Calu3 (cell line): Measurements from ENCODE around the gene WDR46. TPM values are rescaled to one million over a fixed set of nuclear protein-coding genes. Genes with fewer than 3 reads are reported as not detected.

Experiments used
- BruUV-seq: library from RNA; stranded (reverse); fragments of 400-500 nt; replicated peaks from 2 replicates; lab custom pipeline; 2021; lab: Mats Ljungman, UMichigan
- CTCF ChIA-PET: fragments of 300-600 bp; sonication (Branson Sonifier 250); formaldehyde crosslinking; loops from one replicate; lab custom pipeline; 2022; ENCODE audit warnings: antibody characterized with exemption; lab: Charles Lee
- DNase-seq: peaks from one replicate; pipeline ENCODE4 v3.0.0; 2022
- H3K27ac Mint-ChIP-seq: one replicate; pipeline ENCODE4 v1.8.0; 2022; ENCODE audit warnings: mixed read lengths; ENCODE audit not compliant: unreplicated experiment
- H3K27me3 Mint-ChIP-seq: one replicate; pipeline ENCODE4 v1.8.0; 2022; ENCODE audit warnings: mixed read lengths; ENCODE audit not compliant: unreplicated experiment
- H3K36me3 Mint-ChIP-seq: one replicate; pipeline ENCODE4 v1.8.0; 2022; ENCODE audit warnings: mild to moderate bottlenecking, moderate library complexity, mixed read lengths; ENCODE audit not compliant: insufficient read depth, unreplicated experiment
- H3K4me1 Mint-ChIP-seq: one replicate; pipeline ENCODE4 v1.8.0; 2022; ENCODE audit warnings: mild to moderate bottlenecking, low read depth, mixed read lengths; ENCODE audit not compliant: unreplicated experiment
- H3K4me3 Mint-ChIP-seq: one replicate; pipeline ENCODE4 v1.8.0; 2022; ENCODE audit warnings: mild to moderate bottlenecking, low read depth, moderate library complexity, mixed read lengths; ENCODE audit not compliant: unreplicated experiment
- H3K9me3 Mint-ChIP-seq: one replicate; pipeline ENCODE4 v1.8.0; 2022; ENCODE audit warnings: low read depth, mixed read lengths; ENCODE audit not compliant: unreplicated experiment
- intact Hi-C: fragments of 100-400 bp; cut with micrococcal nuclease; formaldehyde crosslinking; loops from one replicate; pipeline ENCODE4 v1.10.0; 2022; ENCODE audit not compliant: unreplicated experiment
- total RNA-seq: library from RNA; stranded (reverse); gene quantifications from 2 replicates; pipeline ENCODE4 v1.2.3, GENCODE V29; 2022
- TF ChIP-seq, protein P1 (sequence below): fragments of 200-600 bp; IDR thresholded peaks from one replicate; pipeline ENCODE4 v1.8.0; 2022; ENCODE audit warnings: antibody characterized with exemption; ENCODE audit not compliant: unreplicated experiment

WDR46 gene
- total RNA-seq, 1 experiment from 2014 or later: 125 TPM

DNA sequence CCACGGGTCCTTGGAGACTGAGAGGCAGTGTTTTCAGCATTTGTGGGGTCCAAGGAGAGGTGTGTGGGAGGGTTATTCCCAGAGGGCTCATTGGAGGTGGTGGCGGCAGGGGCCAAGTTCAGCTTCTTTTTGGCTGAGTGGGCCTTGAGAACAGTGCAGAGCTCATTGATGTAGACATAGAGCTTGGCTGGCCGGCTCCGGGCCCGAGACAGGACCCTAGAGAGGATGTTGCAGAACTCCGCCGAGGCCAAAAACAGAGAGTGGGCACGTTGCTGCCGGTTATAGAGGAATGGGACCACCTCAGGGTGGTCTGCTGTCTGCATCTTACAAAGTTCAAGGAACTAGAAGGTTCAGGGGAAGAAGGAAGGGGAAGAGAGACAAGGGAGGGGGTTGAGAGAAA is 32.2 kb upstream of the WDR46 start:
- Mint-ChIP-seq H3K27ac (peak overlapping the region; percentile 3), H3K36me3 (peaks cover 82% of the 10 kb centered on the region), H3K4me1 (peaks cover 68% of the 10 kb centered on the region), H3K9me3 (no peaks in the 10 kb centered on the region), H3K27me3 (no peaks in the 10 kb centered on the region), H3K4me3 (peak overlapping the region; percentile 93)
- CTCF ChIA-PET: interaction anchor here (0.6 kb wide), 2 partner anchors 12 to 46 kb away, joined by 5 to 10 read pairs; no protein-coding TSS in a partner anchor
- no TSS peak for BruUV-seq
- DNase-seq: no peak
- TF ChIP-seq, protein P1, sequence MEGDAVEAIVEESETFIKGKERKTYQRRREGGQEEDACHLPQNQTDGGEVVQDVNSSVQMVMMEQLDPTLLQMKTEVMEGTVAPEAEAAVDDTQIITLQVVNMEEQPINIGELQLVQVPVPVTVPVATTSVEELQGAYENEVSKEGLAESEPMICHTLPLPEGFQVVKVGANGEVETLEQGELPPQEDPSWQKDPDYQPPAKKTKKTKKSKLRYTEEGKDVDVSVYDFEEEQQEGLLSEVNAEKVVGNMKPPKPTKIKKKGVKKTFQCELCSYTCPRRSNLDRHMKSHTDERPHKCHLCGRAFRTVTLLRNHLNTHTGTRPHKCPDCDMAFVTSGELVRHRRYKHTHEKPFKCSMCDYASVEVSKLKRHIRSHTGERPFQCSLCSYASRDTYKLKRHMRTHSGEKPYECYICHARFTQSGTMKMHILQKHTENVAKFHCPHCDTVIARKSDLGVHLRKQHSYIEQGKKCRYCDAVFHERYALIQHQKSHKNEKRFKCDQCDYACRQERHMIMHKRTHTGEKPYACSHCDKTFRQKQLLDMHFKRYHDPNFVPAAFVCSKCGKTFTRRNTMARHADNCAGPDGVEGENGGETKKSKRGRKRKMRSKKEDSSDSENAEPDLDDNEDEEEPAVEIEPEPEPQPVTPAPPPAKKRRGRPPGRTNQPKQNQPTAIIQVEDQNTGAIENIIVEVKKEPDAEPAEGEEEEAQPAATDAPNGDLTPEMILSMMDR: no peak
- intact Hi-C loops: no loop called here

DNA sequence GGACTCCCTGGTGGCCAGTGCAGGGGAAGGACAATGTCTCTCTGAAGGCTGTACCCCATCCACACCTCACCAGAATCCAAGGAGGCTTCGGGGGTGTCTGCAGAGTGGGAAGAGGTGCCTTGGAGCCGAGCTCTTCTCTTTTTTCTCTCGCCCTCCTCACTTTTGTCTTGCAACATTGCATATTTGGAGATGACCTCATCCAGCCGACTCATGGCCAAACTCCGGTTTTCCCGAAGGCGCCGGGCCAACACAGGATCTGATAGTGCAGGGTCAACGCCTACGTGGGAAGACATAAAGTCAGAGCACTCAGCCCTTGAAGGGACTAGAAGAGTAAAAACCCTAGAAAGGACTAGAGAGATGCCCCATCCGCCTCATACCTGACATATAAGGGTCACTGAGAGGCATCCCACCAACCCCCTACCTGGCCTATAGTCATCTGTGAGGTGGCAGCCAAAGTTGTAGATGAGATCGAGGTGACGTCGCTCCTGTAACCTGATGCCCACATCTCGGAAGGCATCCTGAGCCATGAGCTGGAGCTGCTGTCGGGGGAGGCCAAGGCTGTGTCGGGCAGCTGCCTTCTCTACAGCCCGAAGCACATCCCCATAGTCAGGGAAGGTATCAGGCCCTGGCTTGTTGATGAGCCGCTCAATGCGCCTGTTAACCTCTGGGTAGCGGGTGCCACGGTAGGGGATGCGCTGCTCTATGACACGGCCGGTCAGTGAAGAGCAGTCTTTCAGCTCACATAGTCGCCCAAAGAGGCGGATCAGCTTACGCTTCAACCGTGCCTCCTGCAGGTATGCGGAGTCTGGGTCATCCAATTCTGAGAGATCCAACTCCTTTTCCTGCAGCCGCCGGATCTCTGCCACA is 31.5 kb upstream of the WDR46 start:
- CTCF ChIA-PET: interaction anchor here (0.6 kb wide), 4 partner anchors 11 to 907 kb away, joined by 3 to 10 read pairs (median 4); no protein-coding TSS in a partner anchor
- intact Hi-C loops: no loop called here
- Mint-ChIP-seq H3K27me3 (no peaks in the 10 kb centered on the region), H3K36me3 (peaks cover 89% of the 10 kb centered on the region), H3K4me1 (peaks cover 73% of the 10 kb centered on the region), H3K9me3 (no peaks in the 10 kb centered on the region), H3K4me3 (peak overlapping the region; percentile 93), H3K27ac (peak overlapping the region; percentile 3)
- TF ChIP-seq, protein P1: no peak
- no peak for DNase-seq
- no TSS peak for BruUV-seq

GRCh38 chr6:33319939-33320314 is 30.9 kb upstream of the WDR46 start:
- intact Hi-C loops: loop anchor here (5.0 kb wide), 1 partner anchor 72 kb away; the partner anchor contains the start of gene KIFC1
- H3K27ac Mint-ChIP-seq: no peak overlapping the region
- no peak for DNase-seq
- H3K27me3 Mint-ChIP-seq: no peaks in the 10 kb centered on the region
- peaks cover 95% of the 10 kb centered on the region for H3K36me3 Mint-ChIP-seq
- TF ChIP-seq, protein P1: no peak
- no TSS peak for BruUV-seq
- no peaks in the 10 kb centered on the region for H3K9me3 Mint-ChIP-seq
- peaks cover 79% of the 10 kb centered on the region for H3K4me1 Mint-ChIP-seq
- CTCF ChIA-PET: interaction anchor here (0.6 kb wide), 1 partner anchor 112 kb away, joined by 4 read pairs; no protein-coding TSS in a partner anchor
- H3K4me3 Mint-ChIP-seq: no peak overlapping the region

- Mint-ChIP-seq H3K4me1 (peaks cover 78% of the 10 kb centered on the region), H3K27me3 (no peaks in the 10 kb centered on the region), H3K36me3 (peaks cover 97% of the 10 kb centered on the region), H3K27ac (no peak overlapping the region), H3K9me3 (no peaks in the 10 kb centered on the region), H3K4me3 (peak overlapping the region; percentile 98)
- CTCF ChIA-PET: interaction anchor here (0.6 to 2.4 kb wide), 11 partner anchors 10 to 416 kb away, joined by 3 to 11 read pairs (median 7); partner anchors contain the start of genes BAK1, PFDN6, WDR46 and ZBTB9
- intact Hi-C loops: loop anchor here (5.0 kb wide), 1 partner anchor 74 kb away; the partner anchor contains the start of gene KIFC1
- no TSS peak for BruUV-seq
- TF ChIP-seq, protein P1: no peak
- DNase-seq: no peak
Measured at GRCh38 chr6:33318426-33319073, 29.5 kb upstream of the WDR46 start.
